ENCODE measurements around the gene NRIP3. TPM values are rescaled to one million over a fixed set of nuclear protein-coding genes. Genes with fewer than 3 reads are reported as not detected.
"Not testable (repeated sequence)": the region's sequence is repeated elsewhere in the genome, so short reads cannot be mapped to it uniquely, and the experiment has no call there.

The NRIP3 gene
- total RNA-seq, 2 experiments from 2014 or later = 1.1 to 2.2 TPM

GRCh38 chr11:8997451-8997850 lies 6.3 kb downstream of the NRIP3 start:
- no peak overlapping the region for H3K27ac Mint-ChIP-seq
- no peak overlapping the region for H3K4me3 Mint-ChIP-seq
- H3K27me3 Mint-ChIP-seq = peaks cover 28% of the 10 kb centered on the region
- CTCF ChIA-PET = interaction anchor here (1.0 to 1.6 kb wide), 2 partner anchors 12 to 18 kb away, joined by 3 to 5 read pairs; no protein-coding TSS in a partner anchor
- no peak for ATAC-seq
- H3K4me1 Mint-ChIP-seq (ENCODE audit: low read depth) = peaks cover 12% of the 10 kb centered on the region
- POLR2A ChIA-PET = interaction anchor here (1.5 kb wide), 1 partner anchor 33 kb away, joined by 3 read pairs; the partner anchor contains the start of gene TMEM9B
- no peak for TF ChIP-seq CTCF (IDR thresholded peaks at IDR 0.05)
- no peaks in the 10 kb centered on the region for H3K9me3 Mint-ChIP-seq
- no peak for DNase-seq
- intact Hi-C loops (cut with micrococcal nuclease) = no loop called here
- H3K36me3 Mint-ChIP-seq (ENCODE audit: low read depth) = no peaks in the 10 kb centered on the region

- no peaks in the 10 kb centered on the region for H3K4me1 Mint-ChIP-seq (ENCODE audit: low read depth)
- ChIA-PET POLR2A (no interaction called here), CTCF (no interaction called here)
- DNase-seq (no peak), ATAC-seq (no peak)
- TF ChIP-seq CTCF (IDR thresholded peaks at IDR 0.05) = no peak
- H3K27me3 Mint-ChIP-seq = peaks cover 11% of the 10 kb centered on the region
- no peak overlapping the region for H3K4me3 Mint-ChIP-seq
- H3K9me3 Mint-ChIP-seq = no peaks in the 10 kb centered on the region
- H3K36me3 Mint-ChIP-seq (ENCODE audit: low read depth) = no peaks in the 10 kb centered on the region
- no peak overlapping the region for H3K27ac Mint-ChIP-seq
- intact Hi-C loops (cut with micrococcal nuclease) = no loop called here
These were observed 14.3 kb downstream of the NRIP3 start for GRCh38 chr11:8989453-8989852.

GRCh38 chr11:8988329-8989234 lies 15.2 kb downstream of the NRIP3 start:
- CTCF ChIA-PET = interaction anchor here (0.6 kb wide), 1 partner anchor 75 kb away, joined by 4 read pairs; no protein-coding TSS in a partner anchor

GRCh38 chr11:8987446-8987845 lies 16.4 kb downstream of the NRIP3 start:
- ATAC-seq (no peak), DNase-seq (no peak)
- Mint-ChIP-seq H3K4me3 (no peak overlapping the region), H3K27ac (no peak overlapping the region), H3K36me3 (ENCODE audit: low read depth) (no peaks in the 10 kb centered on the region), H3K4me1 (ENCODE audit: low read depth) (no peaks in the 10 kb centered on the region), H3K9me3 (no peaks in the 10 kb centered on the region), H3K27me3 (peaks cover 11% of the 10 kb centered on the region)
- ChIA-PET POLR2A (interaction anchor here (0.6 kb wide), 1 partner anchor 197 kb away, joined by 4 read pairs; no protein-coding TSS in a partner anchor), CTCF (interaction anchor here (1.0 to 2.7 kb wide), 2 partner anchors 151 to 519 kb away, joined by 3 to 8 read pairs; no protein-coding TSS in a partner anchor)
- intact Hi-C loops (cut with micrococcal nuclease) = no loop called here
- no peak for TF ChIP-seq CTCF (IDR thresholded peaks at IDR 0.05)

More at GRCh38 chr11:8988329-8989234, 15.2 kb downstream of the NRIP3 start:
- H3K27me3 Mint-ChIP-seq = peaks cover 11% of the 10 kb centered on the region
- DNase-seq (no peak), ATAC-seq (no peak)
- POLR2A ChIA-PET = interaction anchor here (1.3 kb wide), 1 partner anchor 17 kb away, joined by 4 read pairs; no protein-coding TSS in a partner anchor
- H3K36me3 Mint-ChIP-seq (ENCODE audit: low read depth) = no peaks in the 10 kb centered on the region
- intact Hi-C loops (cut with micrococcal nuclease) = no loop called here
- H3K27ac Mint-ChIP-seq = no peak overlapping the region
- no peak for TF ChIP-seq CTCF (IDR thresholded peaks at IDR 0.05)
- H3K9me3 Mint-ChIP-seq = no peaks in the 10 kb centered on the region
- H3K4me3 Mint-ChIP-seq = no peak overlapping the region
- H3K4me1 Mint-ChIP-seq (ENCODE audit: low read depth) = no peaks in the 10 kb centered on the region

GRCh38 chr11:8986772-8987171 lies 17.0 kb downstream of the NRIP3 start:
- H3K27me3 Mint-ChIP-seq, ATAC-seq: not testable (repeated sequence)

More at GRCh38 chr11:8986772-8987171, 17.0 kb downstream of the NRIP3 start:
- intact Hi-C loops (cut with micrococcal nuclease); POLR2A ChIA-PET; DNase-seq; H3K4me1 Mint-ChIP-seq (ENCODE audit: low read depth); H3K36me3 Mint-ChIP-seq (ENCODE audit: low read depth); H3K4me3 Mint-ChIP-seq; H3K9me3 Mint-ChIP-seq; H3K27ac Mint-ChIP-seq: not testable (repeated sequence)
- CTCF ChIA-PET = interaction anchor here (0.8 to 2.7 kb wide), 3 partner anchors 151 to 548 kb away, joined by 3 to 8 read pairs (median 3); no protein-coding TSS in a partner anchor
